ENCODE results near the gene P3H1.
"Not testable (repeated sequence)": the region's sequence is repeated elsewhere in the genome, so short reads cannot be mapped to it uniquely, and the experiment has no call there.

The P3H1 gene

GRCh38 chr1:42730988-42731387 is 35.8 kb downstream of the P3H1 start:
- peak; percentile 69 for DNase-seq (ENCODE audit: low spot score)

GRCh38 chr1:42730002-42730401 is 36.8 kb downstream of the P3H1 start:
- DNase-seq (ENCODE audit: low spot score) = no peak

DNA sequence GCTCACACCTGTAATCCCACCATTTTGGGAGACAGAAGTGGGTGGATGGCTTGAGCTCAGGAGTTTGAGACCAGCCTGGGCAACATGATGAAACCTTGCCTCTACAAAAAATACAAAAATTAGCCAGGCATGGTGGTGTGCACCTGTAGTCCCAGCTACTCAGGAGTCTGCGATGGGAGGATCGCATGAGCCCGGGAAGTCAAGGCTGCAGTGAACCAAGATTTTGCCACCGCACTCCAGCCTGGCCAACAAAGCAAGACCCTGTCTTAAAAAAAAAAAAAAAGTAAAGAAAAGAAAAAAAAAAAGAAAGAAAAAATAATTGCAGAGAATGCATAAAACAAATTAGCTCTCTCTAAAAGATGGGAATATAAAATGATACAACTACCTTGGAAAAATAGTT is 41.0 kb downstream of the P3H1 start:
- DNase-seq (ENCODE audit: low spot score) = not testable (repeated sequence)

DNA sequence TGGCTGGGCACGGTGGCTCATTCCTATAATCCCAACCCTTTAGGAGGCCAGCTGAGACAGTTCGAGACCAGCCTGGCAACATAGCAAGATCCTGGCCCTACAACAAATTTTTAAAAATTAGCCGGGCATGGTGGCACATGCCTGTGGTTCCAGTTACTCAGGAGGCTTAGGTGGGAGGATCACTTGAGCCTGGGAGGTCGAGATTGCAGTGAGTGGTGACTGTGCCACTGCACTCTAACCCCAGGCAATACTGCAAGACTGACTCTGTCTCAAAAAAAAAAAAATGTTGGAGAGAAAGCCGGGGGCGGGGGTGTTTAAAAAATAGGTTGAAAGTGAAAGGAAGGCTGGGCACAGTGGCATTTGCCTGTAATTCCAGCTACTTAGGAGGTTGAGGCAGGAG is 43.3 kb downstream of the P3H1 start:
- DNase-seq (ENCODE audit: low spot score) = no peak

- not testable (repeated sequence) for DNase-seq (ENCODE audit: low spot score)
These were observed 44.4 kb downstream of the P3H1 start for GRCh38 chr1:42722403-42722802.

DNA sequence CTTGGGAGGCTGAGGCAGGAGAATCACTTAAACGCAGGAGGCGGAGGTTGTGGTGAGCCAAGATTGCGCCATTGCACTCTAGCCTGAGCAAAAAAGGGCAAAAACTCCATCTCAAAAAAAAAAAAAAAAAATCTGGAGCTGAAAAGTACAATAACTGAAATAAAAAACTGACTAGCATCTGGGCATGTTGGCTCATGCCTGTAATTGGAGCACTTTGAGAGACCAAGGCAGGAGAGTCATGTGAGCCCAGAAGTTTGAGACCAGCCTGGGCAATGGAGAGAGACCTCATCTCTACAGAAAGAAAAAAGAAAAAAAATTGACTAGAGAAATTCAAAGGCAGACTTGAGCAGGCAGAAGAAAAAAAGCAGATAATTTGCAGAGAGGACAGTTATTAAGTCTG is 44.9 kb downstream of the P3H1 start:
- no peak for DNase-seq (ENCODE audit: low spot score)

DNA sequence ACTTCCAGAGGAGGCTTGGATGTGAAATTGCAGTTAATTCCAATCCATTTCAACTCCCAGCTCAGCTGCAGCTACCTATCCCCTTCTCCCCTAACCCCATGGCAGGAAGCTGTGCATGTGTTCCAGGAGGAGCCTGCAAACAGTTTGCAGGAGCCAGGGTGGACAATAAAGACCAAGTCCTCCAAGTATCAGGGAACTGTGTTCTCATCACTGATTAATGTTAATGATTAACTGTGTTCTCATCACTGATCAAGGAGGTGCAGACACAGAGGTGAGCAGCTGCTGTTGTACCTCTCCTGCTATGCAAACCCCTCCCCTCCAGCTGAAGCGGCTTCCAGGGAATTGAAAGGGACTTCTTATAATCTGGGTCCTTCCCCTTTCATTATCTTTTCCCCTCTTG is 46.0 kb downstream of the P3H1 start:
- DNase-seq (ENCODE audit: low spot score) = no peak

DNA sequence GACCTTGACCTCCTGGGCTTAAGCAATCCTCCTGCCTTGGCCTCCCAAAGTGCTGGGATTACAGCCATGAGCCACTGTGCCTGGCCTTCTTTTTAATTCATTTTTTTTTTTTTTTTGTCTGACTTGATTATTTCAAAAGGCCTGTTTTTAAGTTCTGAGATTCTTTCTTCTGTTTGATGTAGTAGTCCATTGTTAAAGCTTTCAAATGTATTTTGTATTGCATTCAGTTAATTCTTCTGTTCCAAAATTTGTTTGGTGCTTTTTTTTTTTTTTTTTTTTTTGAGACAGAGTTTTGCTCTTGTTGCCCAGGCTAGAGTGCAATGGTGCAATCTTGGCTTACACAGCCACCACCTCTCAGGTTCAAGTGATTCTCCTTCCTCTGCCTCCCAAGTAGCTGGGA is 52.4 kb downstream of the P3H1 start:
- DNase-seq (ENCODE audit: low spot score) = not testable (repeated sequence)

DNA sequence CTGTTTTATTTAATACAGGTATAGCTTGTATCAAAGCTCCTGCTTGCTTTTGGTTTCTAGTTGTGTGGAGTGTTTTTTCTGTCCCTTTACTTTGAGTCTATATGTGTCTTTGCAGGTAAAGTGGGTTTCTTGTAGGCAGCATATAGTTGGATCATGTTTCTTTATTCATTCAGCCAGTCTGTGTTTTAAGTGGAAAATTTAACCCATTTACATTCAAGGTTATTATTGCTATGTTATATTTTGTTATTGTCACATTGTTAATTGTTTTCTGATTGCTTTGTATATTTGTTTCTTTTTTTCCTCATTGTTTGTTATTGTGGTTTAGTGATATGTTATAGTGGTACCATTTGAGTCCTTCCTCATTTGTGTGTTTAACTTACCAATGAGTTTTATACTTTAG is 53.5 kb downstream of the P3H1 start:
- no peak for DNase-seq (ENCODE audit: low spot score)

DNA sequence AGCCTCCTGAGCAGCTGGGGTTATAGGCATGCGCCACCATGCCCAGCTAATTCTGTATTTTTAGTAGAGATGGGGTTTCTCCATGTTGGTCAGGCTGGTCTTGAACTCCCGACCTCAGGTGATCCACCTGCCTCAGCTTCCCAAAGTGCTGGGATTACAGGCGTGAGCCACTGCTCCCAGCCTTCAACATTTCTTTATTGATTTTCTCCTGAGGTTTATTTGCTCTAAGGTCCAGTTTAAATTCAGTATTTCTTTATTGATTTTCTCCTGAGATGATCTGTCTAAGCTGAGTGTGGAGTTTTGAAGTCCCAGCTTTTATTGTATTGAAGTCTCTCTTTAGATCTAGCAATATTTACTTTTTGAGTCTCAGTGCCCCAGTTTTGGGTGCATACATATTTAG is 54.0 kb downstream of the P3H1 start:
- not testable (repeated sequence) for DNase-seq (ENCODE audit: low spot score)

- no peak for DNase-seq (ENCODE audit: low spot score)
These were observed 62.9 kb downstream of the P3H1 start for GRCh38 chr1:42703888-42704464.

DNA sequence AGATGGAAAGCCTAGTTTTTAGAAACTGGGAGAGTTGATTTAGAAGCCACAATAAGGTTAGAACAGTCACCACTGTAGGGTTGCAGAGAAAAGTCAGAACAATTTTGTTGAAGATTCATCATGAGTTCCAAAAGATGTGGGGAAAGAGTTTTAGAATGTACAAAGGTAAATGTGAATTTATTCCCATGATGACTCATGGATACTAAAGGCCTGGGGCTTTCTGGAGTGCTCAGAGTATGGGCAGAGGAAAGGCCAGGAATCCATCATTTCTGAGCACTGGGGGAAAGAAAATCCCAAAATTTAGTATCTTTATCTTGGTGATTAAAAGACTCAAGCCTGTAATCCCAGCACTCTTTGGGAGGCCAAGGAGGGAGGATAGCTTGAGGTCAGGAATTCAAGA is 66.8 kb downstream of the P3H1 start:
- no peak for DNase-seq (ENCODE audit: low spot score)

DNA sequence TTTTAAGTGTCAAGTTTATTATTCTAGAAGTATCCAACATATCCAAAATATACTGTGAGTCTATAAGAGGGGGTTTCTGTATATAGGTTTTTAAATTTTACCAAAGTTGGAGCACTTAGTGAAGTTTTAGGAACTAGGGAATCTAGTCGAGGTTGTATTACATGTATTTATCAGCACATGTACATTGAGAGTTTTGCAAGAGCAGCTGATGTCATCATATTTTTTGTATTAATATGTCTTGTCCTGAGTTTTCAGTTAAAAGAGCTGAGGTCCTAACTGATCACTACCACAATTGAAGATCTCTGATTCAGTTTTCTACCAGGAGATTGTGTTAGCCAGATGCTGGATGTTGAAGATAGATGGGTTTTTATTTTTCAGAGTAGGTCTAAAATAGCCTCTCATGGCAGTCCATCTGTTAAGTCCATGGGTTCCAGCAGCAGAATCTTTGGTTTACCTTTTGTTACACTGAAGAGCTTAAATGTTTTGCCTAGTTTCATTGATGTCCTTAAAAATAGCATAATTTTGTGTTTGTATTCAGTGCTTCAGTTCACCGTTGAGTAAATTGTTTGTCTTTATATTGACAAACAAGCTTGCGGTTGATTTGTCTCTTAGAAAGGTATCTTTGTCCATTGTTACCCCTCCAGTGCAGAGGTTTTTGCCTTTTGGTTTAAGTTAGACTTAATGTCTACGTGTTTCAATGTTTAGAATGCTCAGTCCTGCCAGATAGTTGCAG is 68.6 kb downstream of the P3H1 start:
- DNase-seq (ENCODE audit: low spot score) = no peak
